ENCODE data around the gene ZNF569.

- TF ChIP-seq CTCF (IDR thresholded peaks at IDR 0.05): no peak
- TF ChIP-seq POLR2A (IDR thresholded peaks at IDR 0.05): no peak
These were observed 66.2 kb downstream of the ZNF569 start for GRCh38 chr19:37401078-37401477.

Data from sigmoid colon (tissue), 3 donors.